HG03108 (cell line): ENCODE results near the gene CDH13.

ENCODE experiments used
- ATAC-seq: cut with Tn5 transposase; IDR thresholded peaks from one replicate; pipeline ENCODE4 v1.9.1; 2021; ENCODE audit warnings: moderate library complexity; ENCODE audit not compliant: unreplicated experiment

Gene CDH13

DNA sequence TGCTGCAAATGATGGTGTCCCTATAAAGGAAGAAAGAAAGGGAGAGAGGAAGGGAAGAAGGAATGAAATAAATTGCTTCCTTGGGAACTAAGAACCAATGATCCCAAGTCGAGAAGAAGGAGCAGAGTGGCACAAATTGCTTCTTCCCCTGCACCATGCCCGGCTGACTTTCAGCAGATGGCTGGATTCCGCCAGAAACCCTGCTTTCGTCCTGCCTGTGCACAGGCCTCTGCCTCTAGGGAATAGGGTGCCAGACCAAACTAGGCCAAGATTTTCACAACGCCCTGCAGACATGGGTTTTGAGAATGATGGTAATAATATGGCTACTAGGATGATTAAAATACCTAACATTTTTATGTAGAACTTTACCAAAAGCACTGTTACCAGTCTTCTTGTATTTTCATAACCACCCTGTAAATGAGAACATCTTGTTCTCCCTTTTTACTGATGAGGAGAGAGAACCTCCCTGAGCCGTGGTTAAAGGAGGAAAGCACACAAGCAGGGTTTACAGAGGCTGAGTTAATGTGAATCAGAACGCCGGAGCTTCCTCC lies 1058.9 kb downstream of the CDH13 start:
- no peak for ATAC-seq

DNA sequence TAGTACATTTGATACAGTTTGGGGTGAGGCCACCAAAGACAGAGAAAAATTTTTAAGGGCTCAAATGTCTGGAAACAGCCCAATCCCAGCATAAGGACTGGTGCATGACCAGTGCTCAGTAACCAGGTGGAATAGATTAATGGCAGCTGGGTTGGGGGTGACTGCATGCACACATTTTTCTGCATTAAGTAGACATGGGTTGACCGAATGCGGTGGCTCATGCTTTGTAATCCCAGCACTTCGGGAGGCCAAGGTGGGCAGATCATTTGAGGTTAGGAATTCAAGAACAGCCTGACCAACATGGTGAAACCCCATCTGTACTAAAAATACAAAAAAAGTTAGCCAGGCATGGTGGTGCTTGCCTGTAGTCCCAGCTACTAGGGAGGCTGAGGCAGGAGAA lies 1060.0 kb downstream of the CDH13 start:
- ATAC-seq, result no peak

DNA sequence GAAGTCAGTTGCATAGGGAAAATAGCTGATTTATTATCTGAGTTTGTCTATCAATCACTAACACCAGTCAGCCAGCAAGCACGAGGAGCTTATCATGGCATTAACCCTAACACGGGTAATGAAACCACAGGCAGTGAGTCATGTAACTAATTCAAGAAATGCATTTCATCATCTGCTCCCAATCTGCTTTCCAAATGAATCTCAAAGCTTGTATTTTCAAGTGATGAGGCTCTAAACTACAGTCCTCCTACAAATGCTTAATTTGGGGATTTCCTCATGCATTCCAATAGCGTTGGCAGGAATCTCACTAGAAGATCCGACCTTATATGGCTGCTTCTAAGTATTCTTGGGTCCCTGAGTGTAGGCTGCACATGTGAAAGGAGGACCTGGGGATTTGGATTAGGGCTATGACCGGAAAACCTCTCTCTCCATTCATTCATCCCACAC lies 1062.6 kb downstream of the CDH13 start:
- ATAC-seq, result peak; percentile 71

DNA sequence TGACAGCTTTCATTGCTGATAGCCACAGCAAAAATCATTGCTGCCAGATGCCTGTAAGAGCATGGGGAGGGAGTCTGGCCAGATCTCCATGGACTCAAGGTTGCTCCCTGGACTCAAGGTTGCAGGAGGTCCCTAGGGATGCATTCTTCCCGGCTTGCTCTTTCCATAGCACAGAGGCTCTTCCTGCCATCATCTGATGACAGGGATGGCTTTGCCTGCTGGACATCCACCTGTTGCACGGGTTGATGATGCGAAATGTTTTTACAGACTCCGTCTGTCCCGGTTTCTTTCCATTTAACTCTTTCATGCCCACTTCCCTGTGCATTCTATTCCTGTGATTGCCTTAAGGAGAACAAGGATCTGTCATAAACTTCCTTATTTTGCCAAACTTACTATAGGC lies 1065.5 kb downstream of the CDH13 start:
- no peak for ATAC-seq

DNA sequence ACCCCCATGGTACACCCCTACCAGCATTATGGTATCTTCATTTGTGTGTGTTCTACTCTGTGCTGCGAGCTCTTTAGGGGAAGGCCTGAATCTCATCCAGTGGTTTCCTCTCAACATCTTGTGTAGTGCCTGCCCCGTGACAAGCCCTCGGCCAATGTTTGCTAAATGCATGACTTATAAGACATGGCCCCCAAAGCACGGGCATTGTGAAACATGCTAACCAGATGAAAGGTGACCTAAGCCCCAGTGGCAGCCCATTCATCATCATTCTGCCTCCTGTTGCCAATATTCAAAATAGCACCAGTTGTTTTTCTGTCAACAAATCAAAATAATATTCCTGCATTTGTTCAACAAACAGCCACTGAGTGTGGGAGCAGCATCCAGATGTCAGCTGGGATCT lies 1072.2 kb downstream of the CDH13 start:
- ATAC-seq, result no peak

DNA sequence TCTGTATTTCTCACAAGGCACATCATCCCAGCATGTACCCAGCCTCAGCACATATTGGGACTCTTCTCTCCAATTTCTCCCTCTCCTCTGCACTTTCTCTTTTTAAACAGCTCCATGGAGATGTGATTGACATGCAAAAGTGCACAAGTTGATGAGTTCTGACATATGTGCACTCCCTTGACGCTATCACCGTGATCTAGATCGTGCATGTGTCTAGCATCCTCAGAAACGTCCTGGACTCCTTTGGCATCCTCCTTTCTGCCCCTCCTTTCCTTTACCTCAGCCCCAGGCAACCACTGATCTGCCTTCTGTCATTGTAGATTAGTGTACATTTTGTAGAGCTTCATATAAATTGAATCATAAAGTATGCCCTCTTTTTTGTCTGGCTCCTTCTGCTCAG lies 1073.0 kb downstream of the CDH13 start:
- ATAC-seq, result no peak

DNA sequence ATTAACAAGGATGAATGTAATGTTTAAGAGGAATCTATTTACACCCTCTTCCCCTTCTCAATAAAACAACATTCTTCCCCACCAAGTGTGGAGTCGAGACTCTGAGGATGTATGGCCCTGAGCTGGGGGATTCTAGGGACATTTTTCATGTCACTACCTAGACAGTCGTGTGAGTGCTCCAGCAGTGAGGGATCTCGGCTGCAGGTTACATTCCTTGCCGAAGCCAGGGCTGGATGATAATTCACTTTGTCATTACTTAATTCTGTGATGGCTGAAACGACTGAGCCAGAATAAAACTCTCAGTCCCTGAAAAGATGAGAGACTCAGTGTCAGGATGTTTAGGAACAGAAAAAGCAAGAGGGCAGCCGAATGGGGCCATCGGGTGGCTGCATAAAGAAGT lies 1074.1 kb downstream of the CDH13 start:
- no peak for ATAC-seq

DNA sequence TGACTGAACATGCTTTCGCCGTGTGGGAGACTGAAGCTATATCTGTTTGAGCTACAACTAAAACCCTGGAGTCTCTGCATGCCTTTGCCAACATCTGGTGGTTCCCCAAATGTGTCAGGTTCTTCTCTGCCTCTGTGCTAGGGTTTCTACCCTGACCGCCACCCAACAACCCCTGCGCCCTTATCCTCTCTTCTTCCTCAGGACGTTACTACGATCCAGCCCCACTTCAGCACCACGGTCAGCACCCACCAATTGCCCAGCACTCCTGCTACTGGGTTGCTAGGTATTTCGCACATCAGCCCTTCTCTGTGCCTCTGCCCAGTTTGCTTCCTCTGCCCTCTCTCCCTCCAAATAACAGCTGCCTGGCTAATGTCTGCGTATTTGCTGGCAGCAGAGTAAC lies 1074.7 kb downstream of the CDH13 start:
- ATAC-seq, result no peak

DNA sequence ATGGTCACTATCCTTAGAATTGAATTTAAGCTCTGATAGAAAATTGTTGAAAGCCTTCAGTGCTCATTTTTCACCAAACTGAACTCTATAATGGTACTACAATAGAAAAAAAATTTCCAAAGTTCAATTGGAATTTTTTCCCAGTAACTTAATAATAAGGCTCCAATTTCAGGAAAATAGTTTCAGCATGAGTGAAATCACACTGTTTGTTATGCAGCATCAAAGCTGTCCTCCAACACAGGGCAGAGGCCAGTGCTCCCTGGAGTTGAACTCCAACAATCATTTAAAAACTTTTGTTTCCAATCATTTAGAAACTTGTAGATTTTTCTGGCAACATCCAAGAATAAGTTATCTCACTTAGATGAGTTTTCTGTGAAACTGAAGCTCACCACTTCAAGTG lies 1077.9 kb downstream of the CDH13 start:
- ATAC-seq, result no peak

DNA sequence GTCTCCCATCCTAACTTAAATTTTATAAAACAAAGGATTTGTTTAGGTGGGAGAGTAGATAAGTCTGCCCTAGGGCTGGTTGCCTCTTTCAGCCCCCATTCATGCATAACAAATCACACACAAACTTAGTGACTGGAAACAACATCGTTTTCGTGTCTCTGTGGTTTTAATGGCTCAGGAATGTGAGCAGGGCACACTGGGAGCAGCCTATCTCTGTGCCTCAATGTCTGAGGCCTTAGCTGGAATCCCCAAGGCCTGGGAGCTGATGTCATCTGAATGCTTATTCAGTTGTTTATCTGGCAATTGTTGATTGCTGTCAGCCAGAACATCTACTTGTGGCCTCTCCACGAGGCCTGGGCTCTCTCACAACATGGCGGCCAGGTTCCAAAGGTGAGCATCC lies 1079.1 kb downstream of the CDH13 start:
- no peak for ATAC-seq

DNA sequence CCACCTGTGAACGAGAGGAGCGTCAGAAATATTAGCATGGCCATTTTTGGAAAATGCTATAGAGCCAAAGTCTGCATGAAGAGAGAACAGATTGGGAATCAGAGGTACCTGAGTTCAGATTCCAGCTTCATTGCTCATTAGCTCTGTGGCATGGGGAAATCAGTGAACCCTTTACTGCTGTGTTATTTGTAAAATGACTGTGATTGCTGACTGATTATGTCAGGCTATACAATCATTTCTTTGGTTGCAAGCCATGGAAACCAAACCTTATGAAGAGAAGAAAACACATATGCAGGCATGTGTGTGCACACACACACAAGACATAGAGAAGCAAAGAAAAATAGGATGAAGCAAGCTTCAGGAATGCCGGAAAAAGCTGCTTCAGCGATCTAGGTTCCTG lies 1079.6 kb downstream of the CDH13 start:
- no peak for ATAC-seq

DNA sequence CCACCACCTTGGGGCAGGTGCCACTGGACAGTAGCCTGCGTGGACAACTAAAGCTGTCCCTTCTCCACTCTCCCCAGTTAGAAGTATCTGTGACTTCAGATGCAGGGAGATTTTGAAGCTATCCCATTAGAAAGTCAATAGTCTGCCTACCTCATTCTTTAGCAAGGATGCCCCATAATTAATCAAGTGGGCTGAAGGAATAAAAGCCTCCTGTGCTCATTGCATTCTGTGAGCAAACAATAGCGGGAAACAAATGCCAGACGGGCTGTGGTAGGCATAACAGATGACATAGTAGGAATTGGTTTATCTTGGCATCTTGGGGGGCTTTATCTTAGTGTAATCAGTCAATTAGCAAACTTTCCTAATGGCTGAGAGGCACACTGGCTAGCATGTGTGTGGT lies 1084.3 kb downstream of the CDH13 start:
- ATAC-seq, result no peak

DNA sequence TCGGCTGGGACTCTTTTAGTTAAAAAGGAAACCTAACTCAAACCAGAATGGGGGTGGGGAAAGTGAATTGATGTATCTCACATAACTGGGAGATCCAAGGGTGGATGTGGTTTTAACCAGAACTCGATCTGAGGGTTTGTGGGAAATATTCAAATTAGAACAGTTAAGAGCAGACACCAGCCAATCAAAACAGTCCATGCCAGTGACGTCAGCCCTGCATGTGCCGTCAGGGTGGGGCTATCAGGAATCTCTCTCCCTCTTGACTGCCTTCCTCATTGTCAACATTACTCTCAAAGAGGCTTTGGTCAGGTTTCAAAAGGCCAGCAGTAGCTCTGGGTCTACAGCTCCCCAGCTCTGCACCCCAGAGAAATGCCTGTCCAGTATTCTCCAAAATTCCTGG lies 1086.8 kb downstream of the CDH13 start:
- no peak for ATAC-seq

DNA sequence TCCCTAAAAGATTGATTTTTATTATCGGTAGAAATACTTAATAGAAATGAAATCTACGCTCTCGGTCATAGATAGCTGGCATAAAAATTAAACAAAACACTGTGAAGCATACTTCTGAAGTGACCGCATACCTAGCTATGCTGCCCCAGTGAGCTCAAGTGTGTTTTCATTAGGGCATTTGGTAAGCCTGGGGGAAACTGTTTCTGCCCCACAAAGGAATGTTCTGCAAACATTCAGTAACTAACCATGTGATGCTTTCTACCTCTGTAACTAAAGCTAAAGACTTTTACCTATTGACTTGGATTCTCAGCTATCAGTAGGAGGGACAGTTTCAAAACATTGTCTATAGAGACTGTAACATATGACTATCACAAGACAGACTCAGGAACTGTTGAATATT lies 1087.5 kb downstream of the CDH13 start:
- no peak for ATAC-seq

DNA sequence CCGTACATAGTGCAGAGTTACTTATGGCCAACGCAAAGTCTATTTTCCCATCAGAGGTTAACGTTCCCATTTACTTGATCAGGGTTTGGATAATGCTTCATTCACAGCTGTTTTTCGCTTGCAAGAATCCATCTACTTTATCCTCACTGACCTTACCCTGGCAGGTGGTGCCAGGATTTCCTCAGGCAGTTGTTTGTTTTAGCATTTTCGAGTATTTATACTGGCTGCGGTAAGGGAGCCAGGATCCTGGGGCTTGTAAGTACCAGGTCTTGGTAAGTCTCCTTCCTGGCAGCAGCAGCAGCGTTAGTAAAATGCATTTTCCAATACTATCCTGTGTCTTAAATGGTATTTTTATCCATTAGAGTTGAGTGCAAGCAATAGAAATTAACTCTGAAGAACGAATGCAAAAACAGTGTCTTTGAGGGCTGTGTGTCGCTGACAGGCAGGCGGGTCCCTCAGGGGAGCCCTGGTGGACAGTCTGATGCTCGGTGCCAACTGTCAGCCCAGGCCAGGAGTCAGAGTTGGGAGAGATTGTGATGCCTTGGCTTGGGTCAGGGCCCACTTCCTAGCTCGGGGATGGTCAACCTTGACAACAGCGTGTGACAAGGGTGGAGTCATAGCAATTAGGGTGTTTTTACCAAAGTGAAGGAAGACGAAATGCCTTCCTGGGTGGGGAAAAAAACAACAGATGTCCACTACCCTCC lies 1088.6 kb downstream of the CDH13 start:
- no peak for ATAC-seq

DNA sequence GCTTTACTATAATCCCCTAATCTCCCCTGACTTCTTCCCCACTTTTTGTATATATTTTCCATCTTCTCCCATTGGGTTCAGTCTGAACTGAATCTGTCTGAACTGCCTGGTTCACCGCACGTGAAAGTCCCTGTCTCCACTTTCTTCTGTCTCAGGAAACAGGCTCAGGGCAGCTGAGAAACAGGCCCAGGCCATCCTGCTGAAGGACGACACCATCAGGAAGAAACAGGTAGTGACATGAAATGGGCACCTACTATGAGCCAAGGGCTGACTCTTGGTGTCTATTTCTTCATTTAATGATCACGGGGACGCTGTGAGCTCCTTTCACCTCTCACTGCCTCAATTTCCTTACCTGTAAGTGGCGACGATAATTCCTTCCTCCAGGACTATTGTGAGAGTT lies 1090.5 kb downstream of the CDH13 start:
- no peak for ATAC-seq

DNA sequence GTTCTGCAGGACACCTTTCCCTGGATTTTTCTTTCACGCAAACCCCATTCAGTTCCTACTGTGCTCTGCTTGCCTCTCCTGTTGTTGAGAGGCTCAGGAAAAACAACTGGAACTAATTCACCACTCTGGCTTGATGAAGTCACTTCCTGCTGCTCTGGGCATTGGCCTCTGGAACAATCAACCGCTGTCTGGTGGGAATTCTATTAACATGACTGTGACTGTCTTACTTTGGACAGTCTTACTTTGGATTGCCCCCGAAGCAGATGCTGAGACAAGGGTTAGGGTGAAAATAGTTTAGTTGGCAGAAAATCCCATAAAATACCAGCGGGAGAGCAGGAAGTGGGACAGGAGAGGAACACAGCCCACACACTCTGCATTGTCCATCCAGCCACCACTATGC lies 1091.0 kb downstream of the CDH13 start:
- ATAC-seq, result no peak

DNA sequence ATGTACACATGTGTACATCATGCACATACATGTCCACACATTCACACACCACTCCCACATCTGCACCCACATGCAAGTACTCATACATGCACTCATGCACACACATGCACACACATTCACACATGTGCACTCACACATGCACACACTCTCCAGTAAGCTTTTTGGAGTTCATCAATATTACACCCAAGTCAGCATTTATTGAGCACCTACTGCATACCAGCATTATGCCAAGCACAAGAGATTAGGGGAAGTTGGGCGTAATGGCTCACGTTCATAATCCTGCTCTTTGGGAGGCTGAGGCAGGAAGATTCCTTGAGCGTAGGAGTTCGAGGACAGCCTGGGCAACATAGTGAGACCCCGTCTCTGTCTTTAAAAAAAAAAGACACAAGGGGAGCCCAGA lies 1093.4 kb downstream of the CDH13 start:
- ATAC-seq, result no peak

DNA sequence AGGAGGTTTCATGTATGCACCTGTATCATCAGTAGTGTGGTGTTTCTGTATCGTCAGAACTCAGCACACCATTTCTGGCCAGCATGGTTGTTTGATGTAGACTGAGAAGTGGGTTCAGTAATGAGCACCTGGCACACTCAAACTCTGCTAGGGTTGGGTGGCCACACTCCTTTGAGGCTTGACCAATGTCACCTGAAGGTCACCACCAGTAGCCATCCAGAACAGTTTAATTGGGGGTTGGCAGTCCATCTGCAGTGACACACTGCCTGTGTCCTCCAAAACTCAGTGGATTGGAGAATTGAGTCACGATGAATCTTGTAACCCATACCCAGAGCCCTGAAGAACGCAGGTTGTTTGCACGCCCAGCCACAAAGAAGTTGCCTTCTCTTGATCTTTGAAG lies 1094.2 kb downstream of the CDH13 start:
- no peak for ATAC-seq

DNA sequence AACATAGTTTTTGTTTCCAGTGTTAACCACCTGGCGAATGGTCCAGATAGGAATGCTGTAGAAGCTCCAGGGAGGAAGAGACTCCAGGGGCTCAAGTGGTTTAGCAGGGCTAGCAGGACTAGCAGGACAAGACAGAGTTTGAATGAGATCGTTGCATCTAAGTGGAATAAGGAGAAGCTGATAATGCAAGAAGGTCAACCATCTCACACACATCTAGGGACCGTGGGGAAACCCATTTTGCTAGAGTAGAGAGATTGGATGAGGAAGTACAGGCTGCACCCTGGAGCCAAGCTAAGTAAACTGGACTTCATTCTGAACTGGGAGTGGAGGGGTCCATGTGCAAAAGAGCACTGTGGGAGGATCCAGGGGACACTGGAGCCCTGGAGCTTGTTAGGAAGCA lies 1094.9 kb downstream of the CDH13 start:
- no peak for ATAC-seq

DNA sequence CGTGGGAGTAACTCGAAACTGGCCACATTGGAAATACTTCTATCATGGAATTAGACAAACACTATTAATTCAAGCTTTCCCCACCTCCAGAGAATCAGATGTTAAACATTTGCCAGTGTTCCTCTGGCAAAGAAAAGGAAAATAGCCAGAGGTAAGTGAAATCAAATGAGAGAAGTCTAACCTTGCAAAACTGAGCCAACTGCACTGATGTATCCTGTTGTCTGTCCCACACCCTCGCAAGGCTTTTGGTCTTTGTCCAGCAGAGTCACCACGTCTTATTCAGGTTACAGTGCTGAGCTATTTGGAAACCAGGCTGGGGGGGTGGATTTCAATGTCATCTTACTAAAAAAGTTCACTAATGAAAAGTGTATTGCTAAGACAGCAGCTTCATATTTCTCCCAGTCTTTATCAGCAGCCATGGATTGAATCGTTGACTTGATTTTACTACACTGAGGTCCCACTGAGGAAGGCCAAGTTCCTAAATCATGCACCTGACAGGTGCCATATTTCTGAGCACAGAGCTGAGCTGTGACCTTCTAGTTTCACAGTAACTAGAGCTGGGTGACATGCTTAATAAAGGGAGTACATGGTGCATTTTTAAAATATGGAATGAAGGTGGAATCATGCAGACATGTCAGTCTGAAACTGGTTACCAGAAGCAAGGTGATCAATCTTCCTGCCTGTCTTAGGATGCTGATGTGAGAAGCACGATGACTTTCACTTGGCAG lies 1095.9 kb downstream of the CDH13 start:
- ATAC-seq, result no peak

DNA sequence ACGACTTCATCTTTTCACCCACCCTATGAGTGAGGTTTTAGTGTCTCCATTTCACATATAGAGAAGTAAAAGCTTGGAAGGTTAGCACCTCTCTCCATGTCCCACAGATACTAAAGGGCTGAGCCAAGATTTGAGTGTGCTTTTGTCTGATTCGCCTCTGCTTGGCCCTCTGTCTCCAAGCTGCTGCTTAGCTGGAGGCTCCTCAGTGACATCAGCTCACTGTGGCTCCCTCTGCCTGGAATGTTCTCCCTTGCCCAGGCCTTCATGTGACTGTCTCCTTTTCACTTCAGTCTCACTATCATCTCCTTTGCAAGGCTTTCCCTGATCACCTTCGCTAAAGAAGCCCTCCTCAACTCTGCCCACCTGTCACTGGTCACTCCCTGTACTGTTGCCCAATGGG lies 1096.5 kb downstream of the CDH13 start:
- ATAC-seq, result no peak
